Breast epithelium (tissue), 4 donors: ENCODE measurements around the gene INMT. TPM values are rescaled to one million over a fixed set of nuclear protein-coding genes. Genes with fewer than 3 reads are reported as not detected.

Experiments
- DNase-seq, 2 donors: peaks; one replicate each; pipeline ENCODE4 v3.0.0-alpha.2; 2019; ENCODE audit warnings: low spot score in 2 of 2
- H3K27ac ChIP-seq, 2 donors: fragments of 200-600 bp; sonication (generic) in 1 of 2; one replicate each; pipeline ENCODE4 v1.5.1; 2016 to 2019; ENCODE audit warnings: mild to moderate bottlenecking in 1 of 2
- H3K27me3 ChIP-seq, 2 donors: fragments of 200-600 bp; sonication (generic) in 1 of 2; one replicate each; pipeline versions ENCODE4 v1.5.1 to v1.6.0; 2017 to 2019; ENCODE audit warnings: control low read depth in 1 of 2, mild to moderate bottlenecking in 1 of 2
- H3K36me3 ChIP-seq: fragments of 200-600 bp; one replicate; pipeline ENCODE4 v1.5.1; 2019
- H3K4me1 ChIP-seq, 2 donors: fragments of 200-600 bp; sonication (generic); one replicate each; pipeline ENCODE4 v1.5.1; 2016 to 2019; ENCODE audit warnings: control low read depth in 1 of 2
- H3K4me3 ChIP-seq, 3 donors: fragments of 200-600 bp; sonication (generic); 1 replicate in 2 of 3; 2 replicates in 1 of 3; pipeline ENCODE4 v1.5.1; 2016 to 2019; ENCODE audit warnings: mild to moderate bottlenecking in 3 of 3, moderate library complexity in 2 of 3
- H3K9me3 ChIP-seq, 2 donors: fragments of 200-600 bp; sonication (generic) in 1 of 2; one replicate each; pipeline ENCODE4 v1.5.1; 2016 to 2019; ENCODE audit warnings: control low read depth in 1 of 2
- POLR2A ChIP-seq: fragments of 450-650 bp; IDR thresholded peaks from one replicate; pipeline ENCODE4 v1.6.1; 2016; ENCODE audit warnings: antibody characterized with exemption, mild to moderate bottlenecking, moderate library complexity
- POLR2AphosphoS5 ChIP-seq, 3 donors: sonication (generic); formaldehyde crosslinking; IDR thresholded peaks; one replicate each; pipeline ENCODE4 v1.6.1; 2017; ENCODE audit warnings: antibody characterized with exemption in 3 of 3
- intact Hi-C: fragments of 100-400 bp; cut with DNase I; formaldehyde crosslinking; loops from one replicate; pipeline ENCODE4 v1.15.1; 2023; ENCODE audit warnings: low total_unique reads
- total RNA-seq, 3 donors: library from RNA; depleted of rRNA; stranded (reverse); fragments of >200 nt; gene quantifications; one replicate each; pipeline ENCODE4 v1.1.0, GENCODE V29; 2016
- TF ChIP-seq, protein P1 (sequence below), 3 donors: fragments of 450-650 bp; IDR thresholded peaks; one replicate each; pipeline ENCODE4 v1.5.1; 2016 to 2017; ENCODE audit warnings: antibody characterized with exemption in 3 of 3, mild to moderate bottlenecking in 3 of 3, moderate library complexity in 3 of 3

The INMT gene
- total RNA-seq, 3 donors from 2014 or later, result 7.8 to 66.7 (median 26.2) TPM

DNA sequence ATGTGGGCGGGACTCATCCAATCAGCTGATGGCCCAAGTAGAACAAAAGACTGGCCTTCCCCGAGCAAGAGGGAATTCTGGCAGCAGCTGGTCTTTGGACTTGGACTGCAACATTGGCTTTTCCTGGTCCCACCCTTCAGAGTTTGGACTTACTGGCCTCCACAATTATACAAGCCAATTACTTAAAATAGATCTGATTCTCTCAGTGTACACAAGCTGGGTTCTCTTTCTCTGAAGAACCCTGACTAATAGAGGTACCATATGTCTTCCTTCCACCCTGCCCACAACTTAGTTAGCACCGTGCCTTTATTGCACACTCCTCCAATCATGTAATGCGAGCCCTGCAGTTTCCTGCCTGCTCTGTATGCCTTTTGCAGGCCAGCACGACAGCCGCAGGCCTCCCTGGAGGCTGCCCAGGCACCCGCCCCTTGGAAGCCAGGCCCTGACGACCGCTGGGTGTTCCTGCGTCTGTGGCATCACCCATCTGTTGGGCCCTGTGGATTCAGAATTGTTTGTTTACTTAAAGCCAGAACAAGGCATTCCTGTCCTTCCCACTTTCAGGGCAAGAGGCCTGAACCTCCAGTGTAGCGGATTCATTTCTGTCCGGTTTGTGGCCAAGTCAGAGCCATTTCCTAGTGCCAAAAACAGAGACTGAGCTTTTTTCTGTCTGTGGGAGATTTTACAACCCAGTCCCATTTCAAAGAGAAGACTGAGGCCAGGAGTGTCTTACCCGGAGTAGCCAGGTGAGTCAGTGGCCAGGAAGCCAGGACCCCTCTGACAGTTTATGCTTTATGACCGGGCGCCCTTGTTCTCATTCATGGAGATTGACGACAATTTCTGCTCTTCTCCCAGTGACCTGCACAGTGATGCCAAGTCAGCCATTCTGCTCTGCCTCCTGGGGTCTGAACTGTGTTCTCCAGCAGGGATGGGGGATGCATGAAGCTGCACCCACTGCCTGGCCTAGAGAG, 968 bp upstream of the INMT start:
- no peaks in the 10 kb centered on the region for H3K4me1 ChIP-seq
- no peaks in the 10 kb centered on the region for H3K36me3 ChIP-seq
- H3K27me3 ChIP-seq, result no peaks in the 10 kb centered on the region
- H3K9me3 ChIP-seq, result peaks cover 0 to 4% of the 10 kb centered on the region in 2 donors
- peak overlapping the region; percentile 29 to 78 for H3K27ac ChIP-seq
- no peak for DNase-seq
- H3K4me3 ChIP-seq, result no peak overlapping the region
- TF ChIP-seq POLR2AphosphoS5 (IDR thresholded peaks at IDR 0.05), result peak in 1 of 3 donors; percentile 13
- TF ChIP-seq, protein P1, sequence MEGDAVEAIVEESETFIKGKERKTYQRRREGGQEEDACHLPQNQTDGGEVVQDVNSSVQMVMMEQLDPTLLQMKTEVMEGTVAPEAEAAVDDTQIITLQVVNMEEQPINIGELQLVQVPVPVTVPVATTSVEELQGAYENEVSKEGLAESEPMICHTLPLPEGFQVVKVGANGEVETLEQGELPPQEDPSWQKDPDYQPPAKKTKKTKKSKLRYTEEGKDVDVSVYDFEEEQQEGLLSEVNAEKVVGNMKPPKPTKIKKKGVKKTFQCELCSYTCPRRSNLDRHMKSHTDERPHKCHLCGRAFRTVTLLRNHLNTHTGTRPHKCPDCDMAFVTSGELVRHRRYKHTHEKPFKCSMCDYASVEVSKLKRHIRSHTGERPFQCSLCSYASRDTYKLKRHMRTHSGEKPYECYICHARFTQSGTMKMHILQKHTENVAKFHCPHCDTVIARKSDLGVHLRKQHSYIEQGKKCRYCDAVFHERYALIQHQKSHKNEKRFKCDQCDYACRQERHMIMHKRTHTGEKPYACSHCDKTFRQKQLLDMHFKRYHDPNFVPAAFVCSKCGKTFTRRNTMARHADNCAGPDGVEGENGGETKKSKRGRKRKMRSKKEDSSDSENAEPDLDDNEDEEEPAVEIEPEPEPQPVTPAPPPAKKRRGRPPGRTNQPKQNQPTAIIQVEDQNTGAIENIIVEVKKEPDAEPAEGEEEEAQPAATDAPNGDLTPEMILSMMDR (IDR thresholded peaks at IDR 0.05), result no peak
- intact Hi-C loops, result no loop called here

DNA sequence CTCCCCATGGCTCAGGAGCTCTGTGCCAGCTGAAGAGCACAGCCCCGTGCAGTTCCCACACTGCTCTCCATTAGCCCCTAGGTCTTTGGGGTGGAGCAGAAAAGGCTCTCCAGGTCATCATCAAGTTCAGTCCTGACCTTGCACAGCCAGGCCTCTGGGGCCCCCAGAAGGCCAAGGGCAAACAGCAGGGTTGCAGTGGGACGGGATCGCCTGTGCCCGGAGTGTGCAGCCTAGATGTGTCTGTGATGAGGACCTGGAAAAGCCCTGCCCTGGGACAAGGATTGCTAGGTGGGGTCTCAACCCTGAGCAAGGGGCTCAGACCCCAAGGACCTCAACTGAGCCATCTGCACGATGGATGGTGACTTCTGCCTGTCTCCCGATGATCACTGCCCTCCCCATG, 549 bp downstream of the INMT start:
- intact Hi-C loops, result no loop called here
- DNase-seq, result no peak
- H3K27ac ChIP-seq, result peak overlapping the region; percentile 29 to 78
- H3K4me3 ChIP-seq, result peak overlapping the region; percentile 10 to 36 (median 36)
- TF ChIP-seq POLR2AphosphoS5 (IDR thresholded peaks at IDR 0.05) (no peak), POLR2A (no peak)
- TF ChIP-seq, protein P1 (IDR thresholded peaks at IDR 0.05), result no peak
- peaks cover 0 to 4% of the 10 kb centered on the region in 2 donors for H3K9me3 ChIP-seq
- H3K36me3 ChIP-seq, result no peaks in the 10 kb centered on the region
- H3K27me3 ChIP-seq, result no peaks in the 10 kb centered on the region
- no peaks in the 10 kb centered on the region for H3K4me1 ChIP-seq

DNA sequence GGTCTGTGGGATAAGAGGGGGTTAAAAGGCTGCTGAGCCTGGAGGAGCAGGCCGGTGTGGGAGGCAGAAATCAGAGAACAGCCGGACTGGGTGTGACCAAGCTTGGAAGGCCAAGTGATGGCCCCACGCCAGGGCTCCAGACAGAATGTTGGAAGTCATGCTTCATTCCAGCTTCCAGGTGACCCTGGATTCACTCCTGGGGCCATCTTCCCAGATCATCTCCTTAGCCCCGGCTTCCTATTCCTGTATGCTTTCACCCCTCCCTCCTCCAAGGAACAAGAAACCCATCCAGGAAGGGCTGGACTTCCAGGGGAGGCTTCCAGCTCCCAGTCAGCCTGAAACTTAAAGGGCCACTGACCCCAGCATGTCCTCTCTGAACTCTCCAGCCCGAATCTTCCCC, 1.0 kb downstream of the INMT start:
- peak in 1 of 2 donors; percentile 61 for DNase-seq

DNA sequence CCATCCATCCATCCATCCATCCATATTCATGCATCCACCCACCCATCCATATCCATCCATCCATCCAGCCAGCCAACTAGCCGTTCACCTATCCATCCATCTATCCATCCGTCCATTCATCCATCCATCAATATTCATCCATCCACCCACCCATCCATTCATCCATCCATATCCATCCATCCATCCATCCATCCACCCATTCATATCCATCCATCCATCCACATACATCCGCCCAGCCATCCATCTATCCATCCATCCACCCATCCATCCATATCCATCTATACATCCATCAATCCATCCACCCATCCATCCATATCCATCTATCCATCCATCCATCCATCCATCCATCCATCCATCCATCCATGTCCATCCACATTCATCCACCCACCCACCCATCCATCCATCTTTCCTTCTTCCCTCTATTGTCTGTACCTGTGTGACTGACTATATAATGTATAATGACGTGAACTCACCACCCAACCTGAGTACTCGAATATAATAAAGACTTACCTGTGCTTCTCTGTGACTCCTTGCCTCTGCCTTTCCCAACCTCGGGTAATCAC, 2.5 kb downstream of the INMT start:
- H3K4me1 ChIP-seq, result no peaks in the 10 kb centered on the region
- H3K27ac ChIP-seq, result peak overlapping the region in 1 of 2 donors; percentile 78

More for the DNA sequence above, 1.0 kb downstream of the INMT start:
- Histone ChIP-seq H3K9me3 (peaks cover 0 to 4% of the 10 kb centered on the region in 2 donors), H3K27me3 (no peaks in the 10 kb centered on the region), H3K36me3 (no peaks in the 10 kb centered on the region), H3K4me1 (no peaks in the 10 kb centered on the region), H3K27ac (peak overlapping the region; percentile 29 to 78), H3K4me3 (peak overlapping the region; percentile 32 to 36 (median 36))
- intact Hi-C loops, result no loop called here
- TF ChIP-seq POLR2AphosphoS5 (IDR thresholded peaks at IDR 0.05) (peak in 1 of 3 donors; percentile 58), POLR2A (no peak)

DNA sequence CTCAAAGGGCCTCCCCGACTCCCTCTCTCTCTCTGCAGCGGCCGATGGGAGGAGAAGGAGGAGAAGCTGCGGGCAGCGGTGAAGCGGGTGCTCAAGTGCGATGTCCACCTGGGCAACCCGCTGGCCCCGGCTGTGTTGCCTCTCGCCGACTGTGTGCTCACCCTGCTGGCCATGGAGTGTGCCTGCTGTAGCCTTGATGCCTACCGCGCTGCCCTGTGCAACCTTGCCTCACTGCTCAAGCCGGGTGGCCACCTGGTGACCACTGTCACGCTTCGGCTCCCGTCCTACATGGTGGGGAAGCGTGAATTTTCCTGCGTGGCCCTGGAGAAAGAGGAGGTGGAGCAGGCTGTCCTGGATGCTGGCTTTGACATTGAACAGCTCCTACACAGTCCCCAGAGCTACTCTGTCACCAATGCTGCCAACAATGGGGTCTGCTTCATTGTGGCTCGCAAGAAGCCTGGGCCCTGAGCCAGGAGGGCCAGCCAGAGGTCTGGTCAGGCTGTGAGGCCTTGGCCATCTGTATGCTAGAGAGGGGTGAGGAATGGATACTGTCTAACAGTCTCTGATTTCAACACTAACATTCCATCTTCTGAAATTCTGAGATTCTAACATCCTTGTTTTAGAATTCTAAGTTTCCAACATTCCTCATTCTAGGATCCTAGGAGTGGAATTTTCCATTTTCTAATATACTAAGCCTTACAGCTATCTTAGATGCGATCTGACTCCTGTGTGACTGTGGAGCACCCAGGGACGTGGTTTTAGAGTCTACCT, 3.6 kb downstream of the INMT start:
- Histone ChIP-seq H3K9me3 (no peaks in the 10 kb centered on the region), H3K27ac (peak overlapping the region in 1 of 2 donors; percentile 75), H3K36me3 (no peaks in the 10 kb centered on the region), H3K4me3 (no peak overlapping the region), H3K27me3 (no peaks in the 10 kb centered on the region), H3K4me1 (no peaks in the 10 kb centered on the region)
- TF ChIP-seq, protein P1 (IDR thresholded peaks at IDR 0.05), result no peak
- TF ChIP-seq POLR2AphosphoS5 (IDR thresholded peaks at IDR 0.05) (peak in 1 of 3 donors; percentile 56), POLR2A (no peak)
- intact Hi-C loops, result no loop called here
- DNase-seq, result no peak

More for the DNA sequence above, 2.5 kb downstream of the INMT start:
- TF ChIP-seq, protein P1 (IDR thresholded peaks at IDR 0.05), result no peak
- no peak for TF ChIP-seq POLR2AphosphoS5 (IDR thresholded peaks at IDR 0.05)
- TF ChIP-seq POLR2A, result no peak
- no peak overlapping the region for H3K4me3 ChIP-seq
- no peaks in the 10 kb centered on the region for H3K36me3 ChIP-seq
- no peaks in the 10 kb centered on the region for H3K27me3 ChIP-seq
- H3K9me3 ChIP-seq, result peaks cover 0 to 4% of the 10 kb centered on the region in 2 donors
- DNase-seq, result no peak
- intact Hi-C loops, result no loop called here
